Smooth muscle cell of the pulmonary artery (primary cell): ENCODE data around the gene PRKCA. TPM values are rescaled to one million over a fixed set of nuclear protein-coding genes. Genes with fewer than 3 reads are reported as not detected.

Experiments used
- total RNA-seq: library from RNA; depleted of rRNA; stranded (reverse); fragments of >200 nt; gene quantifications from 2 replicates; pipeline ENCODE4 v1.2.3, GENCODE V29; 2014

Gene PRKCA
- 34.0 and 89.5 TPM in 2 replicates for total RNA-seq

GRCh38 chr17:66301864-66302741 lies at the start of gene PRKCA:
PRKCA (plus strand) TSS chr17:66302613.

GRCh38 chr17:66834919-66835454 lies 532.6 kb downstream of the PRKCA start, which contains the start of gene CACNG5:
CACNG5 (plus strand) TSS chr17:66835117; CDS start chr17:66877333, 42,216 bp downstream.

Other genes with a start within 250 kb of the PRKCA start
- 4.8 and 7.4 TPM in 2 replicates for gene CEP112, start 110.5 kb upstream of the PRKCA start, total RNA-seq
- not detected in 2 replicates for gene APOH, start 73.2 kb upstream of the PRKCA start, total RNA-seq